Spleen (tissue), 11 donors: ENCODE data around the gene SELENOM. TPM values are rescaled to one million over a fixed set of nuclear protein-coding genes. Genes with fewer than 3 reads are reported as not detected.
A peak's percentile ranks its signal among the peaks of the same experiment; 100 is the strongest.

Experiments used
- DNase-seq: peaks from one replicate; pipeline ENCODE4 v3.0.0-alpha.2; 2020
- H3K27ac ChIP-seq, 8 donors: fragments of 200-600 bp; sonication (generic) in 7 of 8; 1 replicate in 4 of 8; 2 replicates in 4 of 8; pipeline versions ENCODE4 v1.5.0 to v1.8.0; 2016 to 2021; ENCODE audit warnings: inconsistent platforms in 4 of 8, mild to moderate bottlenecking in 4 of 8, moderate library complexity in 1 of 8
- H3K27me3 ChIP-seq, 7 donors: fragments of 200-600 bp; sonication (generic) in 6 of 7; replicated peaks in 1 of 7; 1 replicate in 4 of 7; 2 replicates in 3 of 7; pipeline versions ENCODE4 v1.5.0 to v1.8.0; 2016 to 2021; ENCODE audit warnings: inconsistent platforms in 3 of 7, mild to moderate bottlenecking in 1 of 7
- H3K36me3 ChIP-seq, 6 donors: fragments of 200-600 bp; sonication (generic) in 5 of 6; 1 replicate in 4 of 6; 2 replicates in 2 of 6; pipeline versions ENCODE4 v1.5.0 to v1.8.0; 2016 to 2021; ENCODE audit warnings: inconsistent platforms in 2 of 6
- H3K4me1 ChIP-seq, 6 donors: fragments of 200-600 bp; sonication (generic) in 5 of 6; 1 replicate in 3 of 6; 2 replicates in 3 of 6; pipeline versions ENCODE4 v1.5.0 to v1.8.0; 2016 to 2021; ENCODE audit warnings: inconsistent platforms in 3 of 6
- H3K4me3 ChIP-seq, 8 donors: fragments of 200-600 bp; sonication (generic) in 7 of 8; 1 replicate in 4 of 8; 2 replicates in 4 of 8; pipeline versions ENCODE4 v1.5.0 to v1.8.0; 2016 to 2021; ENCODE audit warnings: inconsistent platforms in 4 of 8, mild to moderate bottlenecking in 4 of 8, moderate library complexity in 2 of 8
- H3K9me3 ChIP-seq, 8 donors: fragments of 200-600 bp; sonication (generic) in 7 of 8; 1 replicate in 4 of 8; 2 replicates in 4 of 8; pipeline versions ENCODE4 v1.5.0 to v1.8.0; 2016 to 2021; ENCODE audit warnings: inconsistent platforms in 4 of 8
- CTCF ChIP-seq, 11 experiments: fragments of 200-600 bp in 7 of 11; fragments of 450-650 bp in 4 of 11; sonication (generic) in 4 of 11; IDR thresholded peaks in 8 of 11; conservative IDR thresholded peaks in 3 of 11; 1 replicate in 7 of 11; 2 replicates in 4 of 11; pipeline versions ENCODE4 v1.4.0 to v1.8.0; 2016 to 2021; ENCODE audit warnings: antibody characterized with exemption in 11 of 11, inconsistent platforms in 4 of 11, mild to moderate bottlenecking in 1 of 11
- POLR2A ChIP-seq, 3 donors: fragments of 450-650 bp; IDR thresholded peaks; one replicate each; pipeline ENCODE4 v1.5.1; 2017; ENCODE audit warnings: antibody characterized with exemption in 3 of 3, mild to moderate bottlenecking in 1 of 3
- POLR2AphosphoS5 ChIP-seq, 3 donors: sonication (generic); formaldehyde crosslinking; IDR thresholded peaks; one replicate each; pipeline ENCODE4 v1.5.1; 2017; ENCODE audit warnings: antibody characterized with exemption in 3 of 3
- WGBS, 5 donors: extraction: QIAGEN DNeasy Blood & Tissue Kit in 3 of 5; methylation state at CpG; one replicate each; pipeline versions ENCODE4 v1.1.5 to v1.1.7; 2013 to 2018; 5-methylcytosine and 5-hydroxymethylcytosine counted together
- intact Hi-C: fragments of 100-400 bp; cut with DNase I; formaldehyde crosslinking; loops from one replicate; pipeline ENCODE4 v1.15.0; 2023; ENCODE audit warnings: low total_unique reads
- polyA plus RNA-seq, 3 donors: library from polyadenylated mRNA; stranded (reverse); fragments of 200-250 nt; gene quantifications; one replicate each; pipeline ENCODE4 v1.2.1, GENCODE V29; 2013
- total RNA-seq, 7 donors: library from RNA; depleted of rRNA in 3 of 7; stranded (reverse); fragments of >200 nt in 3 of 7; fragmentation: NEBNext Ultra II Directional in 4 of 7; extraction: Animal tissue kit (Norgen Biotek cat#: 25700) in 4 of 7; gene quantifications; one replicate each; pipeline versions ENCODE4 v1.1.0 to v1.2.1, GENCODE V29; 2016 to 2021
- donor health status: healthy with polysubstance abuse.
- donor health status: DM: no; HTN: no; CAD: no; lungs with moderate emphysema.
- donor health status: DM: no; HTN: no; CAD: no.
- donor health status: Bipolar disorder and iron deficiency.
- donor health status: healthy.
- donor health status: DM: no; HTN: no; CAD: no.
- donor health status: DM: yes; HTN: yes; CAD: no.

SELENOM gene
- total and polyA plus RNA-seq, 10 donors: 47.0 to 151 (median 70.3) TPM

GRCh38 chr22:31123292-31123602, 15.9 kb upstream of the SELENOM start:
- peaks cover 0 to 20% (median 4%) of the 10 kb centered on the region in 6 donors for H3K4me1 ChIP-seq
- H3K27ac ChIP-seq: no peak overlapping the region
- no peaks in the 10 kb centered on the region for H3K36me3 ChIP-seq
- DNase-seq: no peak
- no peaks in the 10 kb centered on the region for H3K9me3 ChIP-seq
- WGBS, 5 donors: 81 to 88% (median 83%) methylated on average over 4 of the region's 4 CpGs
- H3K4me3 ChIP-seq: peak overlapping the region in 1 of 8 donors; percentile 22
- intact Hi-C loops: no loop called here
- peaks cover 0 to 17% (median 0%) of the 10 kb centered on the region in 7 donors for H3K27me3 ChIP-seq
- TF ChIP-seq CTCF (IDR thresholded peaks at IDR 0.05 in 8 of 11, conservative IDR thresholded peaks at IDR 0.05 in 3 of 11) (no peak), POLR2A (IDR thresholded peaks at IDR 0.05) (no peak), POLR2AphosphoS5 (IDR thresholded peaks at IDR 0.05) (no peak)

- Histone ChIP-seq H3K4me1 (peaks cover 0 to 20% (median 4%) of the 10 kb centered on the region in 6 donors), H3K27me3 (peaks cover 0 to 12% (median 0%) of the 10 kb centered on the region in 7 donors), H3K27ac (no peak within 1 kb of the TSS), H3K36me3 (no peaks in the 10 kb centered on the region), H3K9me3 (no peaks in the 10 kb centered on the region), H3K4me3 (peak within 1 kb of the TSS in 1 of 8 donors; percentile 22)
- 41 to 75% (median 57%) methylated on average over 8 to 10 of the region's 10 CpGs for WGBS, 5 donors
- DNase-seq: peak; percentile 51
- TF ChIP-seq CTCF (IDR thresholded peaks at IDR 0.05 in 8 of 11, conservative IDR thresholded peaks at IDR 0.05 in 3 of 11): no peak
- TF ChIP-seq POLR2AphosphoS5 (IDR thresholded peaks at IDR 0.05): no peak
- no peak for TF ChIP-seq POLR2A (IDR thresholded peaks at IDR 0.05)
- intact Hi-C loops: no loop called here
These were observed 15.3 kb upstream of the SELENOM start, which contains the start of gene INPP5J for GRCh38 chr22:31122532-31123291. Gene INPP5J, plus strand, starts transcription at chr22:31122966. Its CDS starts 49 bp downstream, at chr22:31123015.

- intact Hi-C loops: no loop called here
- Histone ChIP-seq H3K9me3 (no peaks in the 10 kb centered on the region), H3K27me3 (peaks cover 0 to 7% (median 0%) of the 10 kb centered on the region in 7 donors), H3K4me3 (no peak overlapping the region), H3K27ac (no peak overlapping the region), H3K4me1 (peaks cover 0 to 15% (median 2%) of the 10 kb centered on the region in 6 donors), H3K36me3 (no peaks in the 10 kb centered on the region)
- no peak for TF ChIP-seq POLR2AphosphoS5 (IDR thresholded peaks at IDR 0.05)
- no peak for TF ChIP-seq CTCF (IDR thresholded peaks at IDR 0.05 in 8 of 11, conservative IDR thresholded peaks at IDR 0.05 in 3 of 11)
- TF ChIP-seq POLR2A (IDR thresholded peaks at IDR 0.05): no peak
- WGBS, 5 donors: 69 to 91% (median 78%) methylated on average over 2 of the region's 2 CpGs
- DNase-seq: no peak
These were observed 14.8 kb upstream of the SELENOM start for GRCh38 chr22:31122196-31122531.

- intact Hi-C loops: no loop called here
- no peaks in the 10 kb centered on the region for H3K36me3 ChIP-seq
- no peak overlapping the region for H3K4me3 ChIP-seq
- H3K27me3 ChIP-seq: no peaks in the 10 kb centered on the region
- no peaks in the 10 kb centered on the region for H3K9me3 ChIP-seq
- TF ChIP-seq POLR2AphosphoS5 (IDR thresholded peaks at IDR 0.05) (no peak), POLR2A (IDR thresholded peaks at IDR 0.05) (no peak), CTCF (IDR thresholded peaks at IDR 0.05 in 8 of 11, conservative IDR thresholded peaks at IDR 0.05 in 3 of 11) (no peak)
- DNase-seq: peak; percentile 17
- no peak overlapping the region for H3K27ac ChIP-seq
- WGBS, 5 donors: 93 to 98% (median 94%) methylated on average over 4 of the region's 4 CpGs
- H3K4me1 ChIP-seq: peaks cover 0 to 15% (median 0%) of the 10 kb centered on the region in 6 donors
These were observed 14.0 kb upstream of the SELENOM start for GRCh38 chr22:31121403-31121802.
